ENCODE results near the gene PLEKHG4.

PLEKHG4 gene

GRCh38 chr16:67299269-67299668, 19.9 kb downstream of the PLEKHG4 start:
- Histone ChIP-seq H3K36me3 (replicated peaks in 1 of 2; ENCODE audit: control insufficient read depth in 2 of 2, insufficient read depth in 2 of 2, low read length in 2 of 2) (no peaks in the 10 kb centered on the region), H3K9me3 (replicated peaks in 1 of 2; ENCODE audit: control insufficient read depth in 2 of 2, insufficient read depth in 1 of 2, low read depth in 1 of 2, low read length in 2 of 2) (no peaks in the 10 kb centered on the region)
- WGBS, 2 donors (ENCODE audit: extremely low coverage in 2 of 2, insufficient read length in 2 of 2, insufficient replicate concordance in 1 of 2): no CpG with 5 or more reads among the region's 15 CpGs

GRCh38 chr16:67301080-67301782, 21.9 kb downstream of the PLEKHG4 start:
- H3K4me2 ChIP-seq (ENCODE audit: insufficient read depth, low read length, poor library complexity, severe bottlenecking): no peak overlapping the region
- H3K36me3 ChIP-seq (replicated peaks in 1 of 2; ENCODE audit: control insufficient read depth in 2 of 2, insufficient read depth in 2 of 2, low read length in 2 of 2): no peaks in the 10 kb centered on the region
- H3K4ac ChIP-seq (ENCODE audit: low read length): no peak overlapping the region
- H4K8ac ChIP-seq (ENCODE audit: low read depth, low read length): no peak overlapping the region
- H2BK15ac ChIP-seq (ENCODE audit: low read length): no peak overlapping the region
- H3K14ac ChIP-seq (ENCODE audit: low read length): no peak overlapping the region
- peak overlapping the region; percentile 86 for H2BK12ac ChIP-seq (ENCODE audit: low read length)
- H3K18ac ChIP-seq (ENCODE audit: low read length): no peak overlapping the region
- peaks cover 0 to 47% (median 0%) of the 10 kb centered on the region in 3 experiments for H3K27me3 ChIP-seq (ENCODE audit: control insufficient read depth in 3 of 3, insufficient read depth in 3 of 3, low read depth in 1 of 3, low read length in 3 of 3)
- H4K91ac ChIP-seq (ENCODE audit: low read depth, low read length, poor library complexity): no peak overlapping the region
- no peak overlapping the region for H3K27ac ChIP-seq (replicated peaks; ENCODE audit: low read length)
- H3K9me3 ChIP-seq (replicated peaks in 1 of 2; ENCODE audit: control insufficient read depth in 2 of 2, insufficient read depth in 1 of 2, low read depth in 1 of 2, low read length in 2 of 2): no peaks in the 10 kb centered on the region
- no peak overlapping the region for H3K9ac ChIP-seq (ENCODE audit: low read depth, low read length, poor library complexity)
- peak overlapping the region in 1 of 2 donors; percentile 9 for H3K4me3 ChIP-seq (ENCODE audit: low read length in 2 of 2)
- H2AK5ac ChIP-seq (ENCODE audit: low read depth, low read length): peak overlapping the region; percentile 54
- WGBS, 2 donors (ENCODE audit: extremely low coverage in 2 of 2, insufficient read length in 2 of 2, insufficient replicate concordance in 1 of 2): no CpG with 5 or more reads among the region's 11 CpGs
- H3K4me1 ChIP-seq (ENCODE audit: control insufficient read depth in 2 of 2, insufficient read depth in 1 of 2, low read depth in 1 of 2, low read length in 2 of 2): peaks cover 0 to 5% of the 10 kb centered on the region in 2 donors
- H2BK120ac ChIP-seq (ENCODE audit: low read depth, low read length): no peak overlapping the region
- no peaks in the 10 kb centered on the region for H3K79me1 ChIP-seq (ENCODE audit: low read depth, low read length)
- H2AFZ ChIP-seq (ENCODE audit: low read length): peak overlapping the region; percentile 17
- H2BK5ac ChIP-seq (ENCODE audit: low read length): no peak overlapping the region
- DNase-seq (ENCODE audit: low spot score): no peak
- H3K23ac ChIP-seq (ENCODE audit: low read depth, low read length, poor library complexity): no peak overlapping the region

More at GRCh38 chr16:67299269-67299668, 19.9 kb downstream of the PLEKHG4 start:
- H3K4me1 ChIP-seq (ENCODE audit: control insufficient read depth in 2 of 2, insufficient read depth in 1 of 2, low read depth in 1 of 2, low read length in 2 of 2): peaks cover 1 to 5% of the 10 kb centered on the region in 2 donors
- no peak overlapping the region for H3K27ac ChIP-seq (replicated peaks; ENCODE audit: low read length)
- peak overlapping the region in 1 of 2 donors; percentile 18 for H3K4me3 ChIP-seq (ENCODE audit: low read length in 2 of 2)
- H4K91ac ChIP-seq (ENCODE audit: low read depth, low read length, poor library complexity): no peak overlapping the region
- H2BK12ac ChIP-seq (ENCODE audit: low read length): no peak overlapping the region
- H2BK15ac ChIP-seq (ENCODE audit: low read length): no peak overlapping the region
- H4K8ac ChIP-seq (ENCODE audit: low read depth, low read length): no peak overlapping the region
- H3K18ac ChIP-seq (ENCODE audit: low read length): no peak overlapping the region
- H3K4ac ChIP-seq (ENCODE audit: low read length): no peak overlapping the region
- no peak overlapping the region for H2AFZ ChIP-seq (ENCODE audit: low read length)
- H3K79me1 ChIP-seq (ENCODE audit: low read depth, low read length): no peaks in the 10 kb centered on the region
- H3K23ac ChIP-seq (ENCODE audit: low read depth, low read length, poor library complexity): peak overlapping the region; percentile 25
- DNase-seq (ENCODE audit: low spot score): no peak
- no peak overlapping the region for H2BK120ac ChIP-seq (ENCODE audit: low read depth, low read length)
- H3K9ac ChIP-seq (ENCODE audit: low read depth, low read length, poor library complexity): no peak overlapping the region
- H3K27me3 ChIP-seq (ENCODE audit: control insufficient read depth in 3 of 3, insufficient read depth in 3 of 3, low read depth in 1 of 3, low read length in 3 of 3): peaks cover 0 to 60% (median 0%) of the 10 kb centered on the region in 3 experiments
- peak overlapping the region; percentile 31 for H2AK5ac ChIP-seq (ENCODE audit: low read depth, low read length)
- H3K4me2 ChIP-seq (ENCODE audit: insufficient read depth, low read length, poor library complexity, severe bottlenecking): no peak overlapping the region
- H2BK5ac ChIP-seq (ENCODE audit: low read length): peak overlapping the region; percentile 71
- no peak overlapping the region for H3K14ac ChIP-seq (ENCODE audit: low read length)

GRCh38 chr16:67302076-67302475, 22.7 kb downstream of the PLEKHG4 start:
- H3K9ac ChIP-seq (ENCODE audit: low read depth, low read length, poor library complexity): no peak overlapping the region
- H4K8ac ChIP-seq (ENCODE audit: low read depth, low read length): no peak overlapping the region
- no peak overlapping the region for H3K23ac ChIP-seq (ENCODE audit: low read depth, low read length, poor library complexity)
- H3K27ac ChIP-seq (replicated peaks; ENCODE audit: low read length): no peak overlapping the region
- H2BK120ac ChIP-seq (ENCODE audit: low read depth, low read length): no peak overlapping the region
- H3K4me1 ChIP-seq (ENCODE audit: control insufficient read depth in 2 of 2, insufficient read depth in 1 of 2, low read depth in 1 of 2, low read length in 2 of 2): peaks cover 0 to 5% of the 10 kb centered on the region in 2 donors
- no peak for DNase-seq (ENCODE audit: low spot score)
- no peaks in the 10 kb centered on the region for H3K79me1 ChIP-seq (ENCODE audit: low read depth, low read length)
- no peak overlapping the region for H3K14ac ChIP-seq (ENCODE audit: low read length)
- H2AK5ac ChIP-seq (ENCODE audit: low read depth, low read length): no peak overlapping the region
- no peak overlapping the region for H3K4me2 ChIP-seq (ENCODE audit: insufficient read depth, low read length, poor library complexity, severe bottlenecking)
- no peak overlapping the region for H2BK5ac ChIP-seq (ENCODE audit: low read length)
- no peak overlapping the region for H2BK15ac ChIP-seq (ENCODE audit: low read length)
- no peak overlapping the region for H3K4ac ChIP-seq (ENCODE audit: low read length)
- no peak overlapping the region for H3K4me3 ChIP-seq (ENCODE audit: low read length in 2 of 2)
- H4K91ac ChIP-seq (ENCODE audit: low read depth, low read length, poor library complexity): no peak overlapping the region
- no peaks in the 10 kb centered on the region for H3K36me3 ChIP-seq (replicated peaks in 1 of 2; ENCODE audit: control insufficient read depth in 2 of 2, insufficient read depth in 2 of 2, low read length in 2 of 2)
- H3K18ac ChIP-seq (ENCODE audit: low read length): no peak overlapping the region
- no CpG with 5 or more reads among the region's 7 CpGs for WGBS, 2 donors (ENCODE audit: extremely low coverage in 2 of 2, insufficient read length in 2 of 2, insufficient replicate concordance in 1 of 2)
- no peak overlapping the region for H2AFZ ChIP-seq (ENCODE audit: low read length)
- no peak overlapping the region for H2BK12ac ChIP-seq (ENCODE audit: low read length)
- H3K27me3 ChIP-seq (ENCODE audit: control insufficient read depth in 3 of 3, insufficient read depth in 3 of 3, low read depth in 1 of 3, low read length in 3 of 3): peaks cover 0 to 43% (median 0%) of the 10 kb centered on the region in 3 experiments
- no peaks in the 10 kb centered on the region for H3K9me3 ChIP-seq (replicated peaks in 1 of 2; ENCODE audit: control insufficient read depth in 2 of 2, insufficient read depth in 1 of 2, low read depth in 1 of 2, low read length in 2 of 2)

GRCh38 chr16:67302970-67303369, 23.6 kb downstream of the PLEKHG4 start:
- Histone ChIP-seq H3K4me3 (ENCODE audit: low read length in 2 of 2) (no peak overlapping the region), H2BK15ac (ENCODE audit: low read length) (no peak overlapping the region), H4K91ac (ENCODE audit: low read depth, low read length, poor library complexity) (no peak overlapping the region), H2BK120ac (ENCODE audit: low read depth, low read length) (no peak overlapping the region), H3K18ac (ENCODE audit: low read length) (no peak overlapping the region), H2BK12ac (ENCODE audit: low read length) (no peak overlapping the region), H3K4me1 (ENCODE audit: control insufficient read depth in 2 of 2, insufficient read depth in 1 of 2, low read depth in 1 of 2, low read length in 2 of 2) (peaks cover 0 to 5% of the 10 kb centered on the region in 2 donors), H4K8ac (ENCODE audit: low read depth, low read length) (peak overlapping the region; percentile 53), H3K79me1 (ENCODE audit: low read depth, low read length) (no peaks in the 10 kb centered on the region), H3K14ac (ENCODE audit: low read length) (no peak overlapping the region), H3K4me2 (ENCODE audit: insufficient read depth, low read length, poor library complexity, severe bottlenecking) (no peak overlapping the region), H2BK5ac (ENCODE audit: low read length) (no peak overlapping the region), H3K4ac (ENCODE audit: low read length) (no peak overlapping the region), H2AFZ (ENCODE audit: low read length) (no peak overlapping the region), H3K23ac (ENCODE audit: low read depth, low read length, poor library complexity) (no peak overlapping the region), H3K9ac (ENCODE audit: low read depth, low read length, poor library complexity) (peak overlapping the region; percentile 35), H3K36me3 (replicated peaks in 1 of 2; ENCODE audit: control insufficient read depth in 2 of 2, insufficient read depth in 2 of 2, low read length in 2 of 2) (no peaks in the 10 kb centered on the region), H3K27ac (replicated peaks; ENCODE audit: low read length) (no peak overlapping the region), H2AK5ac (ENCODE audit: low read depth, low read length) (no peak overlapping the region), H3K9me3 (replicated peaks in 1 of 2; ENCODE audit: control insufficient read depth in 2 of 2, insufficient read depth in 1 of 2, low read depth in 1 of 2, low read length in 2 of 2) (no peaks in the 10 kb centered on the region), H3K27me3 (ENCODE audit: control insufficient read depth in 3 of 3, insufficient read depth in 3 of 3, low read depth in 1 of 3, low read length in 3 of 3) (peaks cover 0 to 43% (median 0%) of the 10 kb centered on the region in 3 experiments)
- WGBS, 2 donors (ENCODE audit: extremely low coverage in 2 of 2, insufficient read length in 2 of 2, insufficient replicate concordance in 1 of 2): no CpG with 5 or more reads among the region's 8 CpGs
- no peak for DNase-seq (ENCODE audit: low spot score)
